HG03354 (cell line): ENCODE measurements around the gene GP1BA.

Source experiments
- ATAC-seq: cut with Tn5 transposase; IDR thresholded peaks from one replicate; pipeline ENCODE4 v1.9.1; 2021; ENCODE audit warnings: mild to moderate bottlenecking; ENCODE audit not compliant: unreplicated experiment, poor library complexity, severe bottlenecking

The GP1BA gene

DNA sequence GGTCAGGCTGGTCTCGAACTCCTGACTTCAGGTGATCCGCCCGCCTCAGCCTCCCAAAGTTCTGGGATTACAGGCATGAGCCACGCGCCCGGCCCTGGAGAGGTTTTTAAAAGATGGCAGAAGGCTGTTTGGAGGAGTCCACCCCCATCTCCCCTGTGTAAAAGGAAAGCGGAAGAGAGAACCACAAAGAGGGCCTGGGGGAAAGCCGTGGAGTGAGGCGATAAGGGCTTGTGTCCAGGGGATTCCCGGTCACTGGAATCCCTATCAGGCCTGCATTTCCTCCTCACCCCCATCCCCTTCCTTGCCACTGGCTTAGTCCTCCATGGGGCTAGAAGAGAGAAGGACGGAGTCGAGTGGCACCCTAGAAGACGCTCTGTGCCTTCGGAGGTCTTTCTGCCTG is at the start of gene GP1BA:
Gene GP1BA, plus strand, starts transcription at position 315 of the 400 bp plus-strand sequence. CDS start 328 bp downstream, outside the sequence.
- ATAC-seq = no peak

DNA sequence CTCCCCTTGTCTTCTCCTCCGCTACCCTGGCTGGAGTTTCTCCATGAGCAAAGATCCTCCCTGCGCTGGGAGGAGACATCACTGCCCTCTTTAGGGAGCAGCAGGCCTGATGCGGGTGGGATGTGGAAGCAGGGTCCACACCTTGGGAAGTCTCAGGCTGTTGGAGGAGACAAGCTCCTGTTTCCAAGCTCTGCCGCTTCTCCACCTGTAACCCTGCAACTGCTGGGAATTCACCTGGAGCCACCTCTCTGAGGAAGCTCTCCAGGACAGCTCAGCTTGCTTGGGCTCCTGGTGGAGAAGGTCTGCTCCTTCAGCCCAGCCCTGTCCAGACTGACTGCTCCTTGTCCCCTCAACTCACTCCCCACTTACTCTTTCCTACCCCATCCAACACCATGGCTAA is 47.6 kb upstream of the GP1BA start:
- ATAC-seq = no peak

DNA sequence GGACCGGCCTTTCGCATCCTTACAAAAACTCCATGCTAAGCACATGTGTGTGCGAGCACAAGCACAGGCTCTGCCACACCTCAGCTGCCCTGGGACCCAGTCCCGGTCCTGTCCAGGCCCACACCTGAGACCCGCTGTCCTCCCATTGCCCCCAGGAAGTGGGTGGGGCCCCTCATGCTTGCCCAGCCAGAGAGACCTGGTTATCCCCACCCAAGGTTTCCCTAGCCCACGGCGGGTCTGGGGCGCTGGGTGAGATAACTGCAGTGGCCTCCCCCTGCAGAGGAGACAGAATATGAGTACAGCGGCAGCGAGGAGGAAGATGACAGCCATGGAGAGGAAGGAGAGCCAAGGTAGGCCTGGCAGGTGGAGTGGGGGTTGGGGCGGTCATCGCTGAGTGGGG is 45.2 kb upstream of the GP1BA start:
- ATAC-seq = no peak

DNA sequence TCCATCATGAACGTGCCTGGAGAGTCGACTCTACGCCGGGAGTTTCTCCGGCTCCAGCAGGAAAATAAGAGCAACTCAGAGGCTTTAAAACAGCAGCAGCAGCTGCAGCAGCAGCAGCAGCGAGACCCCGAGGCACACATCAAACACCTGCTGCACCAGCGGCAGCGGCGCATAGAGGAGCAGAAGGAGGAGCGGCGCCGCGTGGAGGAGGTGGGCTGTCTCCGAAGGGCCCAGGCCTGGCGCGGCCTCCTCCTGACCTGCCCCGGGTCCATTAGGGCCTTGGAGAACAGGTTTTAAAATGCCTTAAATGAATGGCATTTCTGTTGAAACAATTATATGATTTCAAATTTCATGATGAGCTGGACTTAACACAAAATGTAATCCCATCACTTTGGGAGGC is 44.5 kb upstream of the GP1BA start:
- no peak for ATAC-seq

DNA sequence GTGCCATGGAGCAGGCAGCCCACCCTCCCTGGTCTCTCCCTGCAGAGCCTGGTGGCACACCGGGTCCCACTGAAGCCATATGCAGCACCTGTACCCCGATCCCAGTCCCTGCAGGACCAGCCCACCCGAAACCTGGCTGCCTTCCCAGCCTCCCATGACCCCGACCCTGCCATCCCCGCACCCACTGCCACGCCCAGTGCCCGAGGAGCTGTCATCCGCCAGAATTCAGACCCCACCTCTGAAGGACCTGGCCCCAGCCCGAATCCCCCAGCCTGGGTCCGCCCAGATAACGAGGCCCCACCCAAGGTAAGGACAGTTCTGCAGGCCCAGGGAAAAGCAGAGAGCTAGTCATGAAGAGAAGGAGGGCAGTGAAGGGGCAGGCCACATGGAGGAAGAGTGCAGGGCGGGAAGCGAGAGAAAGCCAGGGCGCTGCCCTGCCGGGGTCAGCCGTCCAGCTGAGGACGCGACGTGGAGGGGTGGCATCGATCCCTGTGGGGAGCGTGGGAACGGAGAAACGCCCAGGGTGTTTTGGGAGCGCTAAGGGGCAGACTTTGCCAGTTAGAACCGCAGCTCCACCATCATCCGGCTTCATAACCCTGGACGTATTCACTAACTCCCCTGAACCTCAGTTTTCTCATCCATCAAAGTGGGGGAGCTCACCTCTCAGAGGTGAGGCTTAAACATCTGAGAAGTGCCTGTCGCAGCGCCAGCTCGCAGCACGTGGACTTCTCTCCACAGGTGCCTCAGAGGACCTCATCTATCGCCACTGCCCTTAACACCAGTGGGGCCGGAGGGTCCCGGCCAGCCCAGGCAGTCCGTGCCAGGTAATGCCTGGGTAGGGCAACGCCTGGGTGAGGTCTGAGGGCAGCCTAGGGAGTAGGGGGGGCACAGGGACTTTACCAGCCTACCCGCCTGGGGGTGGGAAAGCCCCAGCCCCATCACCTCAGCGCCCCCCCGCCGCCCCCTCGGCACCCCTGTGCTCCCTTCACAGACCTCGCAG is 40.4 kb upstream of the GP1BA start:
- ATAC-seq = no peak

DNA sequence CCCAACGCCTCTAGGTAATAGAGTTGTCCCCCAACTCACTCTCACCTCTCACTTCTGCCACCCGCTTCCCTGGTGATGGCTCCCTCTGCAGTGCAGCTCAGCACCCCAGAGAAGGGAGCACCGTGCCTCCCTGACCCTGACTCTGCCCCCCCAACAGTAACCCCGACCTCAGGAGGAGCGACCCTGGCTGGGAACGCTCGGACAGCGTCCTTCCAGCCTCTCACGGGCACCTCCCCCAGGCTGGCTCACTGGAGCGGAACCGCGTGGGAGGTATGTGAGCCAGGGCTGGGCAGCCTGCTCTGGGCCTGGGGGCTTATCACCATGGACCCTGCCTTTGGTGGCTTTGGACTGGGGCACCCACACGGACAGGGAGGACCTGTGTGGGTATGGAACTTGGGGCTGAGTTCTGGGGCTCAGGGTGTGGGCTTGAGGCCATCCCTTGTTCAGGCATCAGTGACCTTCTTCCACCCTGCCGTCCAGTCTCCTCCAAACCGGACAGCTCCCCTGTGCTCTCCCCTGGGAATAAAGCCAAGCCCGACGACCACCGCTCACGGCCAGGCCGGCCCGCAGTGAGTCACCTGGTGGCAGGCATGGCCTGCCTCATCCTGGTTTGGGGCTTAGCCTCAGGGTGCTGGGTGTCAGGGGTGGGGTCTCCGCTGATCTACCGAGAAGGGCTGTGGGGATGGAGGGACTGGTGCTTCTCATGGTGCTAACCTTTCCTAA is 39.4 kb upstream of the GP1BA start:
- ATAC-seq = no peak

DNA sequence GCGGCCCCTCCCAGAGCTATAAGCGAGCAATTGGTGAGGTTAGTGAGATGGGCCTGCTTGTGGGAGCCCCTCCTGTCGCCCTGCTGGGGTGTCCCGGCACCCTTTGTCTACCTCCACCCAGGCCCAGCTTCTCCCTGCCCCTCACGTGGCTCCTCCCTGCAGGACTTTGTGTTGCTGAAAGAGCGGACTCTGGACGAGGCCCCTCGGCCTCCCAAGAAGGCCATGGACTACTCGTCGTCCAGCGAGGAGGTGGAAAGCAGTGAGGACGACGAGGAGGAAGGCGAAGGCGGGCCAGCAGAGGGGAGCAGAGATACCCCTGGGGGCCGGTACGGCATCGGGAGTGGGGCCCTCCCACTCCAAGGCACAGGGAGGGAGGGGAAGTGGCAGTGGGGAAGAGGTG is 38.8 kb upstream of the GP1BA start:
- ATAC-seq = no peak

DNA sequence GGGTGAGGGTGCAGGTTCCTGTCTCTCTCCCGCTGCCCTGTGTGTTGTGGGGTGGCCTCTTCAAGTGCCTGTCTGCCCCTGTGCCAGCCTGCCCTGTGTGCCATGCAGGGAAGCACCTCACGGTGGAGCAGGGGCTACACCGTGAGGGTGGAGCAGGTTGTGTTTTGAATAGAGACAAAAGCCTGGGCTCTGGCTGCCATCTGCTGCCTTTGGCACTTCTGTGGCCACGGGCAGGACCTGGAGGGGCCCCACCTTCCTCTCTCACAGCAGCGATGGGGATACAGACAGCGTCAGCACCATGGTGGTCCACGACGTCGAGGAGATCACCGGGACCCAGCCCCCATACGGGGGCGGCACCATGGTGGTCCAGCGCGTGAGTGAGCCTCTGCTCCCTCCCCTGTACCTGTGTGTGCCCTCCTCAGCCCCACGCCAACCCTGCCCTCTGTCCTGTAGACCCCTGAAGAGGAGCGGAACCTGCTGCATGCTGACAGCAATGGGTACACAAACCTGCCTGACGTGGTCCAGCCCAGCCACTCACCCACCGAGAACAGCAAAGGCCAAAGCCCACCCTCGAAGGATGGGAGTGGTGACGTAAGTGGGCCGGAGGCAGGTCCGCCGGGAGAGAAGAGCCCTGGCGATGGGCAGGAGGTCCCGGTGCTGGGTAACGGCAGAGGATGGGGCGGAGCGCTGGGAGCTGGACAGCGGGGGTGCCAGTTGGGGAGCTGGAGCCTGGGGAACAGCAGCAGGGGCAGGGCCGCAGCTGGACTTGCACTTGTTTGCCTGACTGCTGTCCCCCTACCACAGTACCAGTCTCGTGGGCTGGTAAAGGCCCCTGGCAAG is 38.1 kb upstream of the GP1BA start:
- ATAC-seq = no peak

DNA sequence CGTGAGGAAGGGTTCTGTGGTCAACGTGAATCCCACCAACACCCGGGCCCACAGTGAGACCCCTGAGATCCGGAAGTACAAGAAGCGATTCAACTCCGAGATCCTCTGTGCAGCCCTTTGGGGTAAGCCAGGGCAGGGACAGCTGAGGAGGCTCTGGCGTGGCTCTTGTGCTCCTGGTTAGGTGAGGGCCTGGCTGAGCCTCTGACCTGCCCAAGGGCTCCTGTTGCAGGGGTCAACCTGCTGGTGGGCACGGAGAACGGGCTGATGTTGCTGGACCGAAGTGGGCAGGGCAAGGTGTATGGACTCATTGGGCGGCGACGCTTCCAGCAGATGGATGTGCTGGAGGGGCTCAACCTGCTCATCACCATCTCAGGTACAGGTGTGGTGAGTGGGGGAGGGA is 37.0 kb upstream of the GP1BA start:
- no peak for ATAC-seq

DNA sequence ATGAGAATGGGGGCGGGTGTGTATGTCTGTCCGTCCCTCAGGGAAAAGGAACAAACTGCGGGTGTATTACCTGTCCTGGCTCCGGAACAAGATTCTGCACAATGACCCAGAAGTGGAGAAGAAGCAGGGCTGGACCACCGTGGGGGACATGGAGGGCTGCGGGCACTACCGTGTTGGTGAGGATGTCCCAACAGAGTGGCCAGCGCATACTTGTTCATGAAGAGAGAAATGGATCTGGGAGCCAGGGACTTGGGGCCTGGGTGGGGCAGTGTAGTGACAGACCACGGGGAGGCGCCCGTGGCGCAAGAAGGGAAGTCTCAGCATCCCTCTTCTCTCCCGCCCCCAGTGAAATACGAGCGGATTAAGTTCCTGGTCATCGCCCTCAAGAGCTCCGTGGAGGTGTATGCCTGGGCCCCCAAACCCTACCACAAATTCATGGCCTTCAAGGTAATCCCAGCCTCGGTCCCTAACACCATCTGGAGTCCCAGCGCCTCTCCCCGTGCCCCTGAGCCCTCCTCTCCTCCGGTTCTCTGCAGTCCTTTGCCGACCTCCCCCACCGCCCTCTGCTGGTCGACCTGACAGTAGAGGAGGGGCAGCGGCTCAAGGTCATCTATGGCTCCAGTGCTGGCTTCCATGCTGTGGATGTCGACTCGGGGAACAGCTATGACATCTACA is 36.3 kb upstream of the GP1BA start:
- ATAC-seq = no peak

DNA sequence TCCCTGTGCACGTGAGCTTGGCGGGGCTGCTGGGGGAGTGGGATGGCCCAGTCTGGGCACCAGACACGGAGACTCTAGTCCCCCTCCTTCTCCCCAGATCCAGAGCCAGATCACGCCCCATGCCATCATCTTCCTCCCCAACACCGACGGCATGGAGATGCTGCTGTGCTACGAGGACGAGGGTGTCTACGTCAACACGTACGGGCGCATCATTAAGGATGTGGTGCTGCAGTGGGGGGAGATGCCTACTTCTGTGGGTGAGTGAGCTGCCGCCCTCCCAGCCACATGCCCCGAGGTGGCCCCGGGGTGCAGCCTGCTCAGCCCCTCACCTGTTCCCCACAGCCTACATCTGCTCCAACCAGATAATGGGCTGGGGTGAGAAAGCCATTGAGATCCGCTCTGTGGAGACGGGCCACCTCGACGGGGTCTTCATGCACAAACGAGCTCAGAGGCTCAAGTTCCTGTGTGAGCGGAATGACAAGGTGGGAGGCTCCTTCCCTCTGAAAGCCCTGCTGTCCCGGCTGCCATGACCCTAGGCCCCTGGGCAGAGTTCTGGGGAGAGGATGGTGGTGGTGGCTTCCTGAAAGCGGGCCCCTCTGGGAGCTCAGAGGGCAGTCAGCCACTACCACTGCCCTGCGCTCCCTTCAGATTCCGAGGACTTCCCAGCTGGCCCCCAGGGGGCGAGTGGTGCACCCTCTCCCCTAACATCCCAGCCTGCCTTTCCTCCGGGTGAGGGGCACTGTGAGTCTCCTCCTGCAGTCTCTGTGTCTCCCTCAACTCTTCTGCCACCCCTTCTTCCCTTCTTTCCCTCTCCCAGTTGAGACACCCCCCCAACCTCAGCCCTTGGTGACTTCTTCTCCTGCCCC is 35.5 kb upstream of the GP1BA start:
- no peak for ATAC-seq

DNA sequence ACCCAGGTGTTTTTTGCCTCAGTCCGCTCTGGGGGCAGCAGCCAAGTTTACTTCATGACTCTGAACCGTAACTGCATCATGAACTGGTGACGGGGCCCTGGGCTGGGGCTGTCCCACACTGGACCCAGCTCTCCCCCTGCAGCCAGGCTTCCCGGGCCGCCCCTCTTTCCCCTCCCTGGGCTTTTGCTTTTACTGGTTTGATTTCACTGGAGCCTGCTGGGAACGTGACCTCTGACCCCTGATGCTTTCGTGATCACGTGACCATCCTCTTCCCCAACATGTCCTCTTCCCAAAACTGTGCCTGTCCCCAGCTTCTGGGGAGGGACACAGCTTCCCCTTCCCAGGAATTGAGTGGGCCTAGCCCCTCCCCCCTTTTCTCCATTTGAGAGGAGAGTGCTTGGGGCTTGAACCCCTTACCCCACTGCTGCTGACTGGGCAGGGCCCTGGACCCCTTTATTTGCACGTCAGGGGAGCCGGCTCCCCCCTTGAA is 34.8 kb upstream of the GP1BA start:
- no peak for ATAC-seq

DNA sequence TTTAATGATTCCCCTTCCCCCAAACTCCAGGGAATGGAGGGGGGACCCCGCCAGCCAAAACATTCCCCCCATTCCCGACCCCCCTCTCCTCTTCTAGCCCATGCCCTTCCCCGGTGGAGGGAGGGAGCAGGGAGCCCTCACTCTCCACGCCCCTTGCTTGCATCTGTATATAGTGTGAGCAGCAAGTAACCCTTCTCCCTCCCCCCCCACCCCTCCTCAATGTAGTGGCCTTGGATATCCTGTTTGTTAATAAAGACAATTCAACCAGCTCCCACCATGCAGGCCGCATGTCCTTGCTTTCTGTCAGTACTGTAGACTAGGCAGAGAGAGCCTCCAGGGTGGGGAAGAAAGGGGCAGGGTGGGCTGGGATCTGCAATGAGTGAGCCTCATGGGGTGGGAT is 34.3 kb upstream of the GP1BA start:
- ATAC-seq = no peak

DNA sequence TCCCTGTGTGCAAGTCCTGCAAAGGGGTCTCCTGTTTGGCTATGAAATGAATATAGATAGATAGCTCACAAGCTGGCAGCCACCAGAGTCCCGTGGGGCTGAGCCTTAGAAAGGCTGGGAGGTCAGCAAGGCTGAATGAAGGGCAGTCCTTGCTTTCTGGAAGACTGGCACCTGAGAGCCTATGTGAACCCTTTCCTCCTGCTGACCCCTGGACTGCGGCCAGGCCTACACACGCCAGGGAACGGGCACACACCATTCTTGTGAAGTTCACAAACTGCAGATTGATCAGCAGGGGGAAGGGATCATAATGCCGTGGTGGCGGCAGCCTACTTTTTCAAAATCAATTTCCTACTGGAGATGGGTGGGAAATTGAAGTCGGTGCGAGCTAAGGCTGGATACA is 33.7 kb upstream of the GP1BA start:
- no peak for ATAC-seq

DNA sequence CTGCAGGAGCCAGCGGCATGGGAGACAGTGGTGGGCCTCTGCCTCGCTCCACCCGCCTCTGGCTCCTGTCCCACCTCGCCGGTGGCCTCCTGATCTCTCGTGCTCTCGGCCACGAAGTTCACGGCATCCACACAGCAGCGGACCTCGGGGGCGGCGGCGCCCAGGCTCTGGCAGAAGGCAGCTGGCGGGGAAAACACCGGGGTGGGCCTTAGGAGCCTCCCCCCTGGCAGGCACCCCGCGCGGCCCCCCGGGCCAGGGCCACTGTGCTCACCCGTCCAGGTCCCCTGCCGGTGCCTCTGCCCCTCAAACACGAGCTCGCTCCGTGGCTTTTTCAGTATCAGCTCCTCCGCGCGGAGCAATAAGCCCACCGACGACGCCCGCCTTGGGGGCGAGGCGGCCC is 33.1 kb upstream of the GP1BA start:
- ATAC-seq = no peak

DNA sequence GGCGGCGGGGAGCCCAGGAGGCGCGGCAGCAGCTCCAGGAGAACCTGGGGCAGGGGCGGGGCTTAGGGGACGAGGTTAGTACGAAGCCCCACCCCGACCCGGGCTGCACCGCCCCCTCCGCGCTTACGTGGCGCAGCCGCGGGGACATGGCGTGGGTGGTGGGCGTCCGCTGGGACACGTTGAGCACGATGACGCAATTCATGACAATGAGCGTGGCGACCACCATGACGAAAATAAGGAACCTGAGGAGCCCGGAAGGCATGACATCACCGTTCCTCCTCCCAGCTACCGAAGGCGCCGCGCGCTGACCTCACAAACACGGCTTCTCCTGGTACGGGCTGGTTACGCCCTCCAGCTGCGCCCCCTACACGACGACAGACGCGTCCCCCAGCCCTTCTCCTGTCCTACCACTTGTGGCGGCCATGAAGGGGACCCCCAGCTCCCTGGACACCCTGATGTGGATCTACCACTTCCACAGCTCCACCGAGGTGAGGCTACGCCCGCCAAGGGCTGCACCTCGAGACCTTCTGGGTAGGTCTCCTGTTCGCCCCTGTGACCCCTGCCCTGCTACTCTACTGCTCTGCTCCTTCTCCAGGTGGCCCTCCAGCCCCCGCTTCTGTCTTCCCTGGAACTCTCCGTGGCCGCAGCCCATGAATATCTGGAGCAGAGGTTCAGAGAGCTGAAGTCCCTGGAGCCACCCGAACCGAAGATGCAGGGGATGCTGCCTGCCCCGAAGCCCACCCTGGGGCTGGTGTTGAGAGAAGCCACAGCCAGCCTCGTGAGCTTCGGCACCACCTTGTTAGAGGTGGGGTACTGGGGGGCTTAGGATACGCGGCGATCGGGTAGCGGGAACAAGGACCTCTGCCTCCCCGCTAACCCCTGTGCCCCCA is 32.5 kb upstream of the GP1BA start, which contains the start of gene C17orf107:
Gene C17orf107, plus strand, starts transcription at position 196 of the 890 bp plus-strand sequence. Its CDS starts 227 bp downstream, at position 423.
- ATAC-seq = no peak
